MM.1S (cell line): ENCODE results near the gene NUDT11.
A peak's percentile ranks its signal among the peaks of the same experiment; 100 is the strongest.

ENCODE experiments used
- DNase-seq: peaks from one replicate; pipeline ENCODE4 v3.0.0-alpha.2; 2015
- H2AFZ ChIP-seq: fragments of 300-600 bp; sonication (generic); 2 replicates; pipeline ENCODE4 v1.6.0; 2016; ENCODE audit warnings: antibody characterized with exemption, low read length
- H3F3A ChIP-seq: fragments of 300-600 bp; sonication (generic); 2 replicates; pipeline ENCODE4 v1.6.1; 2016; ENCODE audit warnings: mild to moderate bottlenecking, antibody characterized with exemption, low read length, moderate library complexity, mixed read lengths; ENCODE audit not compliant: insufficient read depth
- H3K27ac ChIP-seq: fragments of 300-600 bp; sonication (generic); 2 replicates; pipeline ENCODE4 v1.5.1; 2016; ENCODE audit warnings: mild to moderate bottlenecking, low read length
- H3K27me3 ChIP-seq: fragments of 300-600 bp; sonication (generic); replicated peaks from 2 replicates; pipeline ENCODE4 v1.6.0; 2016; ENCODE audit warnings: low read length; ENCODE audit not compliant: insufficient read depth
- H3K36me3 ChIP-seq: fragments of 300-600 bp; sonication (generic); replicated peaks from 2 replicates; pipeline ENCODE4 v1.6.1; 2016; ENCODE audit warnings: mild to moderate bottlenecking, low read length, mixed read lengths; ENCODE audit not compliant: insufficient read depth
- H3K4me1 ChIP-seq: fragments of 300-600 bp; sonication (generic); 2 replicates; pipeline ENCODE4 v1.6.1; 2016; ENCODE audit warnings: low read length, mixed read lengths
- H3K4me2 ChIP-seq: fragments of 300-600 bp; sonication (generic); 2 replicates; pipeline ENCODE4 v1.6.0; 2016; ENCODE audit warnings: low read depth, low read length
- H3K4me3 ChIP-seq: fragments of 300-600 bp; sonication (generic); 2 replicates; pipeline ENCODE4 v1.5.1; 2016; ENCODE audit warnings: low read length, mixed read lengths
- H3K79me2 ChIP-seq: fragments of 300-600 bp; sonication (generic); 2 replicates; pipeline ENCODE4 v1.6.1; 2016; ENCODE audit warnings: mixed run types, low read length, mixed read lengths
- H3K9ac ChIP-seq: fragments of 300-600 bp; sonication (generic); 2 replicates; pipeline ENCODE4 v1.6.1; 2016; ENCODE audit warnings: low read length, mixed read lengths
- H3K9me2 ChIP-seq: fragments of 300-600 bp; sonication (generic); replicated peaks from 2 replicates; pipeline ENCODE4 v1.6.1; 2016; ENCODE audit warnings: mild to moderate bottlenecking, low read length, mixed read lengths; ENCODE audit not compliant: insufficient read depth
- H3K9me3 ChIP-seq: fragments of 300-600 bp; sonication (generic); replicated peaks from 2 replicates; pipeline ENCODE4 v1.6.1; 2016; ENCODE audit warnings: mild to moderate bottlenecking, low read length, mixed read lengths; ENCODE audit not compliant: insufficient read depth
- H4K20me1 ChIP-seq: fragments of 300-600 bp; sonication (generic); 2 replicates; pipeline ENCODE4 v1.6.1; 2016; ENCODE audit warnings: mild to moderate bottlenecking, low read length, moderate library complexity, mixed read lengths; ENCODE audit not compliant: insufficient read depth
- CTCF ChIP-seq: fragments of 300-600 bp; sonication (generic); IDR thresholded peaks from 2 replicates; pipeline ENCODE4 v1.5.1; 2016; ENCODE audit warnings: antibody characterized with exemption, low read length, mixed read lengths
- EZH2 ChIP-seq: fragments of 300-600 bp; sonication (generic); optimal IDR thresholded peaks from 2 replicates; pipeline ENCODE3; 2017; ENCODE audit warnings: low read depth, mild to moderate bottlenecking, antibody characterized with exemption, low read length, mixed read lengths
- EZH2phosphoT487 ChIP-seq: fragments of 300-600 bp; sonication (generic); IDR thresholded peaks from 2 replicates; pipeline ENCODE4 v1.6.1; 2018; ENCODE audit warnings: antibody characterized with exemption, low read length

The NUDT11 gene

DNA sequence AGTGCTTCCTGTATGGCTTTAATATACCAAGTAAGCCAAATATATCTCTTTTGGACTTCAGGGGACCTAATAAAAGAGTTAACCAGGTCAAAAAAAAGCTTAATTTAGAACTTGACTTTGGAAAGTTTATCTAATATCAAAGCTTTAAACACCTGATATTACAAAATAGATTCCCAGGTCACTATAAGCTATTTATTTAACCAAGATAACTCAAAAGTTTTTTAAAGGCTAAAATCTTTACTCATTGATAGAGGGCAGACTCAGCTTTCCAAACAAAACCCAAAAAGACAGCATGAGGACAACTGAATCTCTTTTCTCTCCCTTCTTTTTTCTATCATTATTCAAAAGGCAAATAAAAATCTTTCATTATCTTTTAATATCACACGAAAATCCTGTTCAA is 19.5 kb downstream of the NUDT11 start:
- Histone ChIP-seq H3K4me2 (no peak overlapping the region), H3K36me3 (no peaks in the 10 kb centered on the region), H2AFZ (no peak overlapping the region), H3K4me3 (no peak overlapping the region), H3F3A (no peaks in the 10 kb centered on the region), H4K20me1 (no peaks in the 10 kb centered on the region), H3K9me2 (no peaks in the 10 kb centered on the region), H3K4me1 (no peaks in the 10 kb centered on the region), H3K9me3 (no peaks in the 10 kb centered on the region), H3K27ac (no peak overlapping the region), H3K79me2 (no peaks in the 10 kb centered on the region), H3K27me3 (no peaks in the 10 kb centered on the region), H3K9ac (no peak overlapping the region)
- no peak for DNase-seq
- TF ChIP-seq EZH2 (no peak), EZH2phosphoT487 (no peak), CTCF (no peak)

DNA sequence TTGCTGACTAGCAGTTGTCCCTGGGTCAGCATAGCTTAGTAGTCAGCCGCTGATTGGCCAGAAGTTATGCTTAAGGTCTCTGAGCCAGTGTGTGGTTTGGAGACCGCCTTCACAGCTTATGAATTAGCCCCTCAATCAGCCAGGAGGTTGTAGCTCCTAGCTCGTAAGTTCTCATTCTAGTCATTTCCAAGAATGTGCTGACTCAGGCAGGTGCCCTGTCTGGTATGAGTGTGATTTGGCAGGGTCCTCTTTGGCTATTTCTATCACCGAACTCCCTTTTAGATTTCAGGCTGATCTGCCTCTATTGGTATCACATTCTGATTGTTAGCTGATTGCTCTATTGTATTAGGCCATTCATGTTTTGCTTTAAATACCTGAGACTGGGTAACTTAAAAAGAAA is 33.1 kb downstream of the NUDT11 start:
- Histone ChIP-seq H3K36me3 (no peaks in the 10 kb centered on the region), H2AFZ (no peak overlapping the region), H3K9me3 (no peaks in the 10 kb centered on the region), H3K9ac (no peak overlapping the region), H3K9me2 (no peaks in the 10 kb centered on the region), H3F3A (no peaks in the 10 kb centered on the region), H3K4me3 (no peak overlapping the region), H3K79me2 (no peaks in the 10 kb centered on the region), H3K4me1 (no peaks in the 10 kb centered on the region), H3K27ac (no peak overlapping the region), H3K27me3 (no peaks in the 10 kb centered on the region), H3K4me2 (no peak overlapping the region), H4K20me1 (no peaks in the 10 kb centered on the region)
- DNase-seq = no peak
- TF ChIP-seq CTCF = no peak
- TF ChIP-seq EZH2 = no peak
- no peak for TF ChIP-seq EZH2phosphoT487

- Histone ChIP-seq H3K27ac (no peak overlapping the region), H3K4me2 (no peak overlapping the region), H3K9me3 (no peaks in the 10 kb centered on the region), H3K9me2 (no peaks in the 10 kb centered on the region), H2AFZ (no peak overlapping the region), H3K4me1 (no peaks in the 10 kb centered on the region), H3K27me3 (no peaks in the 10 kb centered on the region), H4K20me1 (no peaks in the 10 kb centered on the region), H3K36me3 (no peaks in the 10 kb centered on the region), H3F3A (no peaks in the 10 kb centered on the region), H3K79me2 (no peaks in the 10 kb centered on the region), H3K4me3 (no peak overlapping the region), H3K9ac (no peak overlapping the region)
- DNase-seq = peak; percentile 8
- TF ChIP-seq EZH2phosphoT487 = no peak
- TF ChIP-seq CTCF = peak; percentile 71
- no peak for TF ChIP-seq EZH2
Observed at GRCh38 chrX:51461053-51462044, 35.0 kb downstream of the NUDT11 start.
